Colon (tissue), 2 donors: Measurements from ENCODE around the gene TNFRSF18.

ENCODE experiments used
- FAIRE-seq: peaks from 2 replicates; lab custom pipeline; 2012; peaks lifted over from hg19 to GRCh38; lab: Jason Lieb, UNC
- donor health status: control.
- donor health status: control.

Gene TNFRSF18

DNA sequence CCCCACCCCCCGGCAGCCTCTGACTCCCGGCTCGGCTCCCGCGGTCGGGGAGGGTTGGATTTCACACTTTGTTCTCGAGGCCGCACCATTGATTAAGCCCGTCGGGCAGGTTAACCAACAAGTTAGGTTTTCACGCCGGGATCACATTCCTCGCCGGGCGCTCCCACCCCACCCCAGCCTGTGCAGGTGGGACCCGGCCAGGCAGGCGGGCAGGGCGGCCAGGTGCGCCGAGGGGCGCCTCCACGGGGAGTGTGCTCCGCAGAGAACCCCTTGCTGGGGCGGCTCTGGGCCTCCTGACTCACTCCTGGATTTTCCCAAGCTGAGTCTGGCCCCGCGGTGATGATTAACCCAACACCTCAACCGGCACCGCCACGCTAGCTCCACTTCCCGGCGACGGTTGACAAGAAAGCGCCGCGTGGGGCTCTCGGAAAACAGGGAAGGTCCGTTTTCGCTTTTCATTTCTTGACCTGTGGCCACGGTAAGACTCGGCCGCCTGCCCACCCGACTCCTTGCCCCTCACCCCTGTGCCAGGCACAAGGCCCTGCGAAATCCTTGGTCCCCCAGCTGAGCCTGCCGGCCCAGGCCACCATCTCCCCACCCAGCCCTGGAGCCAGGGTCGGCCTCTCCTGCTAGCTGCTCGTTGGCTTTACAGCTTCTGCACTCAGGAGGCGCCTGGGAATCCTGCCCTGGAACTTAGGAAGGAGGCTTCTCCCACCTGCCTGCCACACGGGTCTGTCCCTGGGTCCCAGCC is 41.5 kb downstream of the TNFRSF18 start:
- FAIRE-seq, result no peak

DNA sequence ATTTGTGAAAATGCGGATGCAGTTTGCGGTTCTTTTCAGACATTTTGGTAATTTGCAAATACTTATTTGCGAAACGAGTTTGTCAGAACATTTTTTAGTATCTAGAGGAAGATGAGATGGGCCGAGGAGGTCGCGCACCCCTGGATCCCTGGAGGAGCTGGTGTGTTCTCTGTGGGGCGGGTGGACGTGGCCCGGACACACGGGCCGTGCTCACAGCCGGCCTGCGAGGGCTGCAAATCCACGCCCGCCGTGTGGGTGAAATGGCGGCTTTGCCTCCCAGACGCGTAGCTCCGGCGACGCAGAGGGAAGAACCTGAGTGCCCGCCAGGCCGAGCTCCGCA is 42.1 kb downstream of the TNFRSF18 start:
- FAIRE-seq, result no peak

DNA sequence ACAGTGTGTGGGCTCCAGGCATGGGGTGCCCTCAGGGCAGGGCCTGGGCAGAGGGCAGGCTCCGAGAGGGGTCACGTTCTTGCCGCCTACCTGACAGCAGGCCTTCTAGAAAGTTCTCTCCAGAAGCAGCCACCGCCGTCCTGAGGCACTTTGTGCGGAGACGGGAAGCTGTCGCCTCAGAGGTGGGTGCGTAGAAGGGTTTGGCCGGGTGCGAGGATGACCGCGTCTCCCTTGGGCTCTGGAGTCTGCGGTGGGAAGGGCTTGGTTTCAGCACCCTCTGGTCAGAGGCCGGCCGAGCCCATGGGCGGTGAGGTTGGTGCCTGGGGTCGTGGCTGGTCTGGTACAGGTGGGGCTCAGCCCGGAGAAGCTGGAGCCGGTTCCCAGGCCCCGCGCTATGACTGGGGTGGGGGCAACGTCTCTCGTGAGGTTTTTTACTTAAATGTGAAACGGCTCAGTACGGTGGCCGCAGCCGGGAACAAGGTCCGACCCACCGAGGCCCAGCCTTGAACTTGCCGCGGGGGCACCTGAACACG is 42.8 kb downstream of the TNFRSF18 start:
- no peak for FAIRE-seq

DNA sequence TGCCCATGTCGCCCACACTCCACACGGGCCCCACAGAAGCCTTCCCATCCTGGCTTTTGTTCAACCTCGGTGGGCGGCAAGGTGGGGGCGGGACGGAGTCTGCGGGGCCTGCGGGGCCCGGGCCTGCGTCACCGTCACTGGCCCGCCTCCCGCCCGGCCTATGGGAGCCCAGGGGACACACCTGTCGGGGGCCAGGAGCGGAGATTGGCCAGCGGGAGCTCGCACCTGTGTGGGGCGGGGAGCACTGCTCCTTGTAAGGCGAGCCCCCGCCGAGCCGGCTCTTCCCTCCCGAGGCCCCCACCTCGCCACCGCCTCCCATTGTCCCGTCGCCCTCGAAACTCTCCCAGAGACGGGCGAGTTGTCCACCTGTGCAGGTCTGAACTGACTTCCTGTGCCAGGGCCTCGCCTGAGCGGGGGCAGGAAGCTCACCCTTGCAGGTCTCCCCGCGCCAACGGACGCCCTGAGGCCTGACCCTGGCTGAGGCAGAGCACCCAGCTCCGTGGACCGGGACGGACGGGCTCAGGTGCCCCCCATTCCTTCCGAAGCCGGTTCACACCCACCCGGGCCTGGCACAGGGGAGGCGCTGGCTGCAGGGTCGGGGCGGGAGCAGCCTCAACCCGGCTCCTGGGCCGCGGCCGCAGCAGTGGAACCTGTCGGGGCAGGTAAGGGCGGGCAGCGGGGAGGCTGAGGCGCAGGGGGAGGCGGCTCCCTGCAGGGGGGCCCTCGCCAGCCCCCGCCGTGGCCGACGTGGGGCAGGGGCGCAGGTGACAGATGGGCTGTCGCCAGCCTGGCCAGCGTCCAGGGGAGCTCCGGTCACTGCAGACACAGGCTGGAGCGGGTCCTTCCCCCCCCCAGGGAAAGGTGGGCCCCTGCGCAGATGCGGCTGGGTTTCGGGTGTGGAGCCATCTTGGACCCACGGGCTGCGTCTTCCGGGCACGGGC is 43.5 kb downstream of the TNFRSF18 start:
- FAIRE-seq, result no peak

DNA sequence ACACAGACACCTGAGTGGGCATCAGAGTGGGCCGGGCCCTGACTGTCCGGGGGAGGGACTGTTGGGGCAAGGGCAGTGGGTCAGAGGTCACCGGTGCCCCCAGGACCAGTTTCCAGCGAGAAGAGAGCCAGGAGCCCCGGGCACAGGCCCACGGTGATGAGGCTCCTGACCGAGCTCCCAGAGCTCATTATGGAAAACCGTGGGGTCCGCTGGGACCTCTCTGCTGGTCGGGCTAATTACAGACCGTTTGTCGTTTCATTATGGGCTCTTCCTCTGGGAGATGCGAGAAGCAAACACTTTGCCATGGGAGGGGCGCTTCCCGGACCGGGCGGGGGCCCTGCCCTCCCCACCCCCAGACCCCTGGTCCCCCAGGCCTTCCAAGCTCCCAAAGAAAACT is 44.7 kb downstream of the TNFRSF18 start:
- no peak for FAIRE-seq

DNA sequence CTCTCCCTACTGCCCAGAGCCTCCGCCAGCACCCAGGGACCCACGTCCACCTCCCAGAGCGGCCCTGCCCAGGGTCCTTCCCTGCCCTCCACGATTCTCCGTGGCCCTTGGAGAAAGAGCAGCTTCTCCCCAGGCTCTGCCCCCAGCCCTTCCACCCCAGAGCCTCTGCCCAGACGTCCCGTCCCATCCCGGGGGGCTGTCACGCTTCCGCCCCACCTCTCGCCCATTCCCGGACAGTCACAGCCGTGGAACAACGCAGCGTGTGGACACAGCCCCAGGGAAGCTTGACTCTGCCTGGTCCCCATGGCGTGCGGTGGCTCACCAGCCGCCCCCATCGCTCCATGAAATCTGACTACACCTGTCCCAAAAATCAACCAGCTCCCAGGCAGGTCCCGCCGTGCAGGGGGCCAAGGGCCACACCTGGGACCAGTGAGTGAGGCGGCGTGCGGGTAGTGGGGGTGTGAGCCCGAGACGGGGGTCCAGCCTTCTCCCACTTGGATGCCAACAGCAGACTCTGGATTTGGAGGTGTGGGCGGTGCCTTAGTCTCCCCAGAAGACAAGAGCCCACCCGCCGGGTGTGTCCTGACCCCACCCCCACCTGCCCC is 45.2 kb downstream of the TNFRSF18 start:
- FAIRE-seq, result no peak

DNA sequence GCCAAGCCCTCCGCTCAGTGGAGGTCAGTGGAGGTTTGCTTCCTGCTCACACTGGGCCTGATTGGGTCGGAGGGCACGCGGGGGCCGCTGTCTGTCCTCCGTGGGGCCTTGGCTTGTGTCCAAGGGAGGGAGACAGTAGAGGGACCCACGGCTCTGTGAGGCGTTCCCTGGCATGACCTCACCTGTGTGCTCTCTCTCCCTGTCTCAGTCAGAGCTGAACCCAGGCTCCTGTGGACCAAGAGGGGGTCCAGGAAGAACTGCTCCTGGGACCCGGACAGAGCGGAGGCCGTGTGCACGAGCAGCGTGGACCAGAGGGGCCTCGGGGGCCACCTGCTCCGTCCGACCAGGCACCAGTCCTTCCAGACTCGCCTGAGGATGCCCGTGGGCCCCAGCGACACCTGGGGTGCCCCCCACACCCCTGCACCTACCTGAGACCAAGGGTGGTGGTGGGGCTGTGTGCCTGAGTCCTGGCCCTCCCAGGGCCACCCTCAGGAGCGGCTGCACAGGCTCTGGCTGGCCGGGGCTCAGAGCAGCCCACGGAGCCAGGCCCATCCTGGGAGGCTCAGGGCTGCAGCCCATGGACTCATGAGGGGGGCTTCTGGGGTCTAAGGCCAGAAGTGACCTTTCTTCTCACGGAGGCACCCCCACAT is 46.0 kb downstream of the TNFRSF18 start:
- no peak for FAIRE-seq

DNA sequence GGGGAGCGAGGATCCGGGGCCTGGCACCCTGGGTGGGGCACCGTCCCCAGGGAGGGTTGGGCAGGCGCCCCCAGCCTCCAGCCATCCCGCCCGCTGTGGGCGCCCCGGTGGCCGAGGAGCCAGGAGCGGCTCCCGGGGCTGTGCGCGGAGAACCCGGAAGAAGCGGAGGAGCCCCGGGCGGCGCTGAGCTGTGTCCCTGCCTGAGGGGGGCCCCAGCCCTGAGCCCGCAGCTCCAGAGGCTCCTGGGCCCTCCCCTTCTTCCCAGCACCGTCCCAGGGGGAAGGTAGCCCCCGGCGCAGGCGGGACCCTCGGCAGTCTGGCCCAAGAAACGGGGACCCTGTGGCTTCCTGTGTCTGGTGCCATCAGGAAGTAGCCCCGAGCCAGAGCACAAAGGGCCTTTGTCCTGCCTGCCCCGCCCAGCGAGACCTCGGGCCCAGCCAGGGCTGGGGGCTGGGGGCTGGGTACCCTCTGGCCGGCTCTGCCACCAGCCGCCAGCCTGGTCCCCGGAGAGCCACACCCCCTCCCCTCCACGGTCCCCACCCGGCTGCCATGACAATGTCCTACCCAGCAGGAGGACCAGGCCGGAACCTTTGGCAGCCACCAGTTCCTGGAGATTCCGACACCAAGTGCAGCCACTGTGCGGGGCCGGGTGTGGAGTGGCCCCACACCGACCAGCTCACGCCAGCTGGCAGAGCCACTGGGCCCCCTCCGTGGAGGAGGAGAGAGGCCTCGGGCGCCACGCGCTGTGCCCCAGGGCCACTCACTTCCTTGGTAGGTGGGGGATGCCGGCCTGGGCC is 48.3 kb downstream of the TNFRSF18 start:
- FAIRE-seq, result no peak

DNA sequence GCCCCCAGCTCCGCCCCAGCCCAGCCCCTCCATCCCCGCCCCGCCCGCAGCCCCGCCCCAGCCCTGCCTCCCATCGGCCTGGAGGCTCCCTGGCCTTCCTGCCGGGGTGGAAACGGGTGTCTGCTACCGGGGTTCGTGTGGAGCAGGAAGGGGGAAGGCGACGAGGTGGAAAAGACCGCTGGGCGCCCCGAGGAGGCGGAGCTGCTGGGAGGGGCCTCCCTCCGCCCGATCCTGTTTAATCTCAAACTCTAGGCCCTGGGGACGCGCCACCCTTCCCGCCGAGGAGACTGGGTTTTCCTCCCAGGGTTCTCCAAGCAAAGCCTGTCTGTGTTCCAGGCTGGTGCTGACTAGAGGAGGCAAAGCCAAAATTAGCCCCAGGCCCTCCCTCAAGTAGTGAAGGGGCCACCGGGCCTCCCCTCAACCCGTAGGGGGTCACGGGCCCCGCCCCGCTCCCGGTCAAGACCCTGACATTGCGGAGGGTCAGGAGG is 48.9 kb downstream of the TNFRSF18 start:
- FAIRE-seq, result no peak

DNA sequence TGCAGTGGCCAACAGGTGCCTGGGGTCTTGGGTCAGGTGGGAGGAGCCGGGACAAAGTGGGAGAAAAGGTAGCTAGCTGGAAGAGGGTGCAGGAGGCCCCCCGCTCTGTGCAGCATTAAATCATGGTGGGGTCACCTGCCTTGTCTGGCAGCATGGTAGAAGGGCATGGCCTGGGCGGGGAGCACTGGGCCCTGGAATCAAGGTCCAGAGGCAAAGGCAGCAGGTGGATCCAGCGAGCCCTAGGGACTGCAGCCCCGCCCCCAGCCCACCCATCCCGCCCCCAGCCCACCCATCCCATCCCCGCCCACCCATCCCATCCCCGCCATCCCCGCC is 49.4 kb downstream of the TNFRSF18 start:
- no peak for FAIRE-seq

DNA sequence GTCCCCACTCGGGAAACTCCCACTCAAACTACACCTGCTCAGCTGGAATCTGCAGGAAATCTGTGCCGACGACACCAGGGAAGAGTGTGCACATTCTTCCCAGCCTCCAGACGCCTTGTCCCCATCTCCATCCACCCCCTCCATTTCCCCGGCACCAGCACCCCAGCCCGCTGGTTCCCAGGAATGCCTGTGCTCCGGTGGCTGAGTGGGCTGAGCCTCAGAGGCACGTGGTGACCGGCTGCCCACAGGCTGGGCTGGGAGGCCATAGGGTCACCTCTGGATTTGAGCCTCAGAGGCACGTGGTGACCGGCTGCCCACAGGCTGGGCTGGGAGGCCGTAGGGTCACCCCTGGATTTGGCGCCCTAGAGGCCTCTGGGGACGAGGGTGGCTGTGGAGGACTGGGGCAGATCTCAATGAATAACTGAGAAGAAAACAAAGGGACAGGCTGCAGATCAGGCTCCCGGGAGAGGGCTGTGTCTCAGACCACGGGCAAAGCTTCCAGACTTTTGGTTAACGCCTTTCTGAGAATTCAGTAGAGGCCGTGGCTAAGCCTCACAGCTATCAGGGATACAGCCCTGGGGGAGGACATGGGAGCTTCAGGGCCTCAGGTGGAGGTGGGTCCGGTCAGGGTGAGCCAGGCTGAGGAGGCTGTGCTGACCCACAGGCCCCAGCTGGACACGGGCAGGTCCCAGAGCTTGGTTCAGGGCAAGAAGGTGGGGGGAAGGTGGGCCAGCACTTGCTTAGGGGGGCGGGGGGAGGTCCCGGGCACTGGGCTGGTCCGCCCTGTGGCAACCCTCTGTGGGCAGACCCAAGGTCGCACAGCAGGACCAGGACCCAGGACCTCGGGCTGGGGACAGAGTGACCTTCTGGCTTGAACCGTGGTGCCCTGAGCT is 50.0 kb downstream of the TNFRSF18 start:
- FAIRE-seq, result no peak

DNA sequence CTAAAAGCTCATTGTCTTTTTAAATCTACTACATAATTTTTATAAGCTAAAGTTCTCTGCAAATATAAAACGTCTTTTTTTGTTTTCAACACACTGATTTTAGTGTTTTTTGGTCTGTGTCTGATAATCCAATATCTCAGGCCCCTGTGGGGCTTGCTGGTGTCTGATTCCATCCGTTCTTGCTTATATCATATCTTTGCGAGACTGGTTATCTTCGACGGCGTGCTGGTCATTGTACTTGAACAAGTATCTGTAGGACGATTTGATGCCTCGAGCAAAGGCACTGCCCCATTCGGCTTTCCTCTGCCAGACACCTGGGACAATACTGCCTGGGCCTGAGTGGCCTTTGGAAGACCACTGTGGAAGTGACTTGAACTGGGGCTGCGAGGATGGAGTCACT is 51.1 kb downstream of the TNFRSF18 start:
- no peak for FAIRE-seq

DNA sequence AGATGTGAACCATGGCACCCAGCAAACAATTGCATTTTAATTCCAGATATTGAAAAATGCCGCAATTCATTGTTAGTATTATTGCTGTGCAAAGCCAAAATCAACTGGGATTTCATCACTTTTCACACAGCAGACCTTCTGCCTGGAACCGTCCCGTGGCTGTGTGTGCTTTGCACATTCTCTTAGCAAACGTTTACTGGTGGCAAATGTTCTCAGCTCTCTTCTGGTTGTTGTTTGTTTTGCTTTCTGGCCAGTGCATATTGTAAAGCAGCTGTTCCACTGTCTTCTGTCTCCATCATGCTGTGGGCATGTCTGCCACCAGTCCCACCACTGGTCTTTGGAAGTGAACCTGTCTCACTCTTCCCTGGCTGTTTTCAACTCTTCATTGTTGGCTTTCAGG is 52.5 kb downstream of the TNFRSF18 start:
- no peak for FAIRE-seq
